CD14-positive monocyte (primary cell): ENCODE results near the gene ITLN2. TPM values are rescaled to one million over a fixed set of nuclear protein-coding genes. Genes with fewer than 3 reads are reported as not detected.

Experiments
- DNase-seq, 3 donors: peaks; one replicate each; pipeline ENCODE4 v3.0.0-alpha.2; 2011 to 2022
- H2AFZ ChIP-seq: 2 replicates; pipeline ENCODE4 v1.6.0; 2012; ENCODE audit warnings: mild to moderate bottlenecking, low read depth, low read length, inconsistent platforms; ENCODE audit not compliant: insufficient read depth, poor library complexity, severe bottlenecking
- H3K27ac ChIP-seq, 2 donors: 1 replicate in 1 of 2; 2 replicates in 1 of 2; pipeline ENCODE4 v1.5.1; 2012 to 2013; ENCODE audit warnings: low read length in 2 of 2, control low read depth in 1 of 2, inconsistent platforms in 1 of 2, low read depth in 1 of 2, mild to moderate bottlenecking in 1 of 2
- H3K27me3 ChIP-seq, 2 donors: one replicate each; pipeline versions ENCODE4 v1.6.0 to v1.6.1; 2011 to 2013; ENCODE audit warnings: low read length in 2 of 2; ENCODE audit not compliant: control insufficient read depth in 2 of 2, insufficient read depth in 2 of 2
- H3K36me3 ChIP-seq, 2 donors: replicated peaks in 1 of 2; 1 replicate in 1 of 2; 2 replicates in 1 of 2; pipeline versions ENCODE4 v1.5.1 to v1.6.1; 2012 to 2013; ENCODE audit warnings: low read length in 2 of 2, control low read depth in 1 of 2, inconsistent platforms in 1 of 2, mild to moderate bottlenecking in 1 of 2; ENCODE audit not compliant: insufficient read depth in 2 of 2, control insufficient read depth in 1 of 2
- H3K4me1 ChIP-seq, 2 donors: 1 replicate in 1 of 2; 2 replicates in 1 of 2; pipeline versions ENCODE4 v1.5.1 to v1.6.1; 2012 to 2013; ENCODE audit warnings: low read length in 2 of 2, control low read depth in 1 of 2, inconsistent platforms in 1 of 2, mild to moderate bottlenecking in 1 of 2, moderate library complexity in 1 of 2; ENCODE audit not compliant: insufficient read depth in 2 of 2, control insufficient read depth in 1 of 2
- H3K4me2 ChIP-seq: replicated peaks from 2 replicates; pipeline ENCODE3; 2012; ENCODE audit warnings: low read length, moderate library complexity, mild to moderate bottlenecking; ENCODE audit not compliant: poor library complexity, severe bottlenecking; ENCODE audit errors: extremely low read depth
- H3K4me3 ChIP-seq, 3 experiments: fragments of 200-600 bp in 1 of 3; sonication (generic) in 1 of 3; replicated peaks in 1 of 3; 1 replicate in 2 of 3; 2 replicates in 1 of 3; pipeline ENCODE4 v1.5.1; 2011 to 2013; ENCODE audit warnings: low read length in 3 of 3, mild to moderate bottlenecking in 3 of 3, control low read depth in 2 of 3, low read depth in 2 of 3, inconsistent platforms in 1 of 3, moderate library complexity in 1 of 3
- H3K79me2 ChIP-seq: 2 replicates; pipeline ENCODE4 v1.6.0; 2012; ENCODE audit warnings: mild to moderate bottlenecking, control low read depth, inconsistent platforms, low read length, moderate library complexity; ENCODE audit not compliant: insufficient read depth
- H3K9ac ChIP-seq: 2 replicates; pipeline ENCODE4 v1.6.0; 2017; ENCODE audit warnings: low read length, mild to moderate bottlenecking; ENCODE audit not compliant: insufficient read depth, poor library complexity, severe bottlenecking
- H3K9me3 ChIP-seq, 2 donors: replicated peaks in 1 of 2; 1 replicate in 1 of 2; 2 replicates in 1 of 2; pipeline versions ENCODE4 v1.5.1 to v1.6.1; 2012 to 2013; ENCODE audit warnings: low read length in 2 of 2, control low read depth in 1 of 2; ENCODE audit not compliant: control insufficient read depth in 1 of 2, insufficient read depth in 1 of 2
- H4K20me1 ChIP-seq: 2 replicates; pipeline ENCODE4 v1.6.0; 2012; ENCODE audit warnings: mild to moderate bottlenecking, low read length, control low read depth, moderate library complexity; ENCODE audit not compliant: insufficient read depth
- H3K27ac Mint-ChIP-seq, 7 donors: one replicate each; pipeline ENCODE4 v1.8.0; 2020; ENCODE audit warnings: mild to moderate bottlenecking in 7 of 7, mixed read lengths in 7 of 7, moderate library complexity in 6 of 7, inconsistent platforms in 2 of 7
- H3K27me3 Mint-ChIP-seq, 3 donors: one replicate each; pipeline ENCODE4 v1.8.0; 2021 to 2022; ENCODE audit warnings: low read depth in 3 of 3, mild to moderate bottlenecking in 3 of 3, mixed read lengths in 3 of 3, moderate library complexity in 3 of 3, inconsistent platforms in 1 of 3
- H3K36me3 Mint-ChIP-seq, 2 donors: one replicate each; pipeline ENCODE4 v1.8.0; 2020; ENCODE audit warnings: mixed read lengths in 2 of 2, inconsistent platforms in 1 of 2, mild to moderate bottlenecking in 1 of 2
- H3K4me1 Mint-ChIP-seq: one replicate; pipeline ENCODE4 v1.8.0; 2020; ENCODE audit warnings: mild to moderate bottlenecking, mixed read lengths
- H3K4me3 Mint-ChIP-seq, 2 donors: one replicate each; pipeline ENCODE4 v1.8.0; 2020; ENCODE audit warnings: mild to moderate bottlenecking in 2 of 2, mixed read lengths in 2 of 2, moderate library complexity in 1 of 2
- H3K9me3 Mint-ChIP-seq, 7 donors: one replicate each; pipeline ENCODE4 v1.8.0; 2020 to 2022; ENCODE audit warnings: mixed read lengths in 7 of 7, mild to moderate bottlenecking in 6 of 7, moderate library complexity in 6 of 7, inconsistent platforms in 2 of 7
- WGBS: methylation state at CpG from one replicate; pipeline ENCODE4 v1.1.5; 2013; ENCODE audit warnings: missing lambda C conversion rate; ENCODE audit not compliant: insufficient coverage; 5-methylcytosine and 5-hydroxymethylcytosine counted together
- intact Hi-C, 2 donors: fragments of 100-400 bp; cut with micrococcal nuclease; formaldehyde crosslinking; loops; one replicate each; pipeline versions ENCODE4 v1.15.0 to v1.15.1; 2023
- polyA plus RNA-seq, 3 donors: library from polyadenylated mRNA; depleted of rRNA in 1 of 3; unstranded in 2 of 3; stranded (reverse) in 1 of 3; fragments of 300-500 nt in 2 of 3; fragments of >200 nt in 1 of 3; fragmentation: Illumina TruSeq in 2 of 3; gene quantifications; 1 replicate in 2 of 3; 2 replicates in 1 of 3; pipeline ENCODE4 v1.2.3, GENCODE V29; 2012 to 2021
- TF ChIP-seq, protein P1 (sequence below): fragments of 200-600 bp; IDR thresholded peaks from one replicate; pipeline ENCODE4 v1.8.0; 2022; ENCODE audit warnings: antibody characterized with exemption, mild to moderate bottlenecking

ITLN2 gene
- polyA plus RNA-seq, 3 donors: not detected

DNA sequence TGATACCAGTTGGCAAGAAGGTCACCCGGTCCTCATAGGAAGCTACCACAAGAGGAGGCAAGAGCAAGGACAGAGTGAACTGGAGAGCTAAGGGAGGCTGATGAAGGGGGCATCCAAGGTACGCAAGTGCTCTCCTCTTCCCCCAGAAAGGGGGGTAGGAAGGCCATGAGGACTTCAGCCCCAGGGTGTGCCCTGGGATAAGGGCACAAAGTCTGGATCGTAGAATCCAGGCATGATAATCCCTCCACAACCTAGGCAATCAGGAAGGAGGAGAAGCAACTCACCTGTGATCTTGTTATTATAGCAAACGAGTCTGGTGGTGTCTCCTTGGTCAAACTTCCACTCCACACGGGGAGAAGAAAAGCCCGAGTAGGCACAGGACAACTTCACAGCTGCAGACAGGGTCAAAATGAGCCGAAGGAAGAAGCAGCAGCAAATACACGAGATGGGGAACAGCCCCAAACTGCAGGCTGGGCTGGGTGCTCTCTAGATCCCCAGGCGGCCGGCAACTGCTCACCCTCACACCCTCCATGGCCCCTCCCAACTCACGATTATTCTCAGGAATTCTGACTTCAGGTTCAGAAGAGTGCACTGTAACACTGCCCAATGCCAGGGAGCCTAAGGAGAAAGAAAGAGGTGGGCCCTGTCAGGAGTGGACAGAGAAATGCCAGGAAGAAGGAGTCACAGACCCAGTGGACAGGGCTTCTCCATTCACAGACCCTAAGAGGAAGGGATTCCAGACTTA is 46.3 kb upstream of the ITLN2 start:
- H3K36me3 Mint-ChIP-seq: peaks cover 41 to 50% of the 10 kb centered on the region in 2 donors
- H4K20me1 ChIP-seq: no peaks in the 10 kb centered on the region
- H3K4me1 Mint-ChIP-seq: peaks cover 8% of the 10 kb centered on the region
- WGBS: 93% methylated on average over 4 of the region's 11 CpGs
- H3K27ac ChIP-seq: no peak overlapping the region
- TF ChIP-seq, protein P1, sequence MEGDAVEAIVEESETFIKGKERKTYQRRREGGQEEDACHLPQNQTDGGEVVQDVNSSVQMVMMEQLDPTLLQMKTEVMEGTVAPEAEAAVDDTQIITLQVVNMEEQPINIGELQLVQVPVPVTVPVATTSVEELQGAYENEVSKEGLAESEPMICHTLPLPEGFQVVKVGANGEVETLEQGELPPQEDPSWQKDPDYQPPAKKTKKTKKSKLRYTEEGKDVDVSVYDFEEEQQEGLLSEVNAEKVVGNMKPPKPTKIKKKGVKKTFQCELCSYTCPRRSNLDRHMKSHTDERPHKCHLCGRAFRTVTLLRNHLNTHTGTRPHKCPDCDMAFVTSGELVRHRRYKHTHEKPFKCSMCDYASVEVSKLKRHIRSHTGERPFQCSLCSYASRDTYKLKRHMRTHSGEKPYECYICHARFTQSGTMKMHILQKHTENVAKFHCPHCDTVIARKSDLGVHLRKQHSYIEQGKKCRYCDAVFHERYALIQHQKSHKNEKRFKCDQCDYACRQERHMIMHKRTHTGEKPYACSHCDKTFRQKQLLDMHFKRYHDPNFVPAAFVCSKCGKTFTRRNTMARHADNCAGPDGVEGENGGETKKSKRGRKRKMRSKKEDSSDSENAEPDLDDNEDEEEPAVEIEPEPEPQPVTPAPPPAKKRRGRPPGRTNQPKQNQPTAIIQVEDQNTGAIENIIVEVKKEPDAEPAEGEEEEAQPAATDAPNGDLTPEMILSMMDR: no peak
- no peak for DNase-seq
- peaks cover 0 to 1% (median 0%) of the 10 kb centered on the region in 3 donors for H3K27me3 Mint-ChIP-seq
- intact Hi-C loops: no loop called here
- no peak overlapping the region for H2AFZ ChIP-seq
- no peak overlapping the region for H3K9ac ChIP-seq
- no peaks in the 10 kb centered on the region for H3K9me3 ChIP-seq
- peaks cover 0 to 2% (median 0%) of the 10 kb centered on the region in 7 donors for H3K9me3 Mint-ChIP-seq
- H3K4me3 Mint-ChIP-seq: no peak overlapping the region
- H3K36me3 ChIP-seq: peaks cover 31 to 42% of the 10 kb centered on the region in 2 donors
- H3K4me3 ChIP-seq: no peak overlapping the region
- H3K4me2 ChIP-seq: no peak overlapping the region
- peaks cover 4 to 5% of the 10 kb centered on the region in 2 donors for H3K4me1 ChIP-seq
- peaks cover 6% of the 10 kb centered on the region for H3K79me2 ChIP-seq
- peak overlapping the region in 3 of 7 donors; percentile 20 to 47 (median 29) for H3K27ac Mint-ChIP-seq
- H3K27me3 ChIP-seq: no peaks in the 10 kb centered on the region

DNA sequence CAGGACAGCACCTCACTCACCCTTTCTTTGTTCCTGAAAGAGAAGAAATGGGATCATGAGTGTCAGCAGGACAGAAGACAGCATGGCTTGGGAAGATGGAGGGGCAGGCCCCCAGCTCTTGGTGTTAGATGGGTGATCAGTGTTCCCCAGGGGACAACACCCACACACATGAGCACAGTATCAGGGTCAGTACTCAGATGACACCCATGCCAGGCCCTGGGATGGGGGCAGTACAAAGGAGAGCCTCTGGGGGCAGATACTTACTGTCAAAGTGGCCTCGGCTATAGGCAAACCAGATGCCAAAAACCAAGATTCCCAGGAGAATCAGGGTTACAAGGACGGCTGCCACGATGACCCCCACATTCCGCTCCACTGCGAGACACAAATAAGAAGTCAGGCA is 44.8 kb upstream of the ITLN2 start:
- WGBS: 100% methylated on average over 5 of the region's 5 CpGs
- Mint-ChIP-seq H3K4me1 (peaks cover 8% of the 10 kb centered on the region), H3K9me3 (no peaks in the 10 kb centered on the region), H3K27me3 (peaks cover 0 to 1% (median 0%) of the 10 kb centered on the region in 3 donors), H3K36me3 (peaks cover 41 to 52% of the 10 kb centered on the region in 2 donors), H3K27ac (no peak overlapping the region), H3K4me3 (no peak overlapping the region)
- H3K27ac ChIP-seq: no peak overlapping the region
- H3K9ac ChIP-seq: no peak overlapping the region
- H3K4me1 ChIP-seq: peaks cover 4 to 5% of the 10 kb centered on the region in 2 donors
- H3K9me3 ChIP-seq: no peaks in the 10 kb centered on the region
- H3K4me2 ChIP-seq: no peak overlapping the region
- H3K4me3 ChIP-seq: no peak overlapping the region
- no peaks in the 10 kb centered on the region for H3K27me3 ChIP-seq
- no peak for DNase-seq
- H3K36me3 ChIP-seq: peaks cover 31 to 42% of the 10 kb centered on the region in 2 donors
- H2AFZ ChIP-seq: no peak overlapping the region
- no peaks in the 10 kb centered on the region for H4K20me1 ChIP-seq
- TF ChIP-seq, protein P1: no peak
- intact Hi-C loops: loop anchor here in 1 of 2 donors (10.0 kb wide), 2 partner anchors 55 to 145 kb away; no protein-coding TSS in a partner anchor
- no peaks in the 10 kb centered on the region for H3K79me2 ChIP-seq
